GM18858 (cell line): Measurements from ENCODE around the gene CCDC9B.
A peak's percentile ranks its signal among the peaks of the same experiment; 100 is the strongest.

Source experiments
- ATAC-seq: cut with Tn5 transposase; IDR thresholded peaks from one replicate; pipeline ENCODE4 v1.9.1; 2021; ENCODE audit not compliant: unreplicated experiment

The CCDC9B gene

DNA sequence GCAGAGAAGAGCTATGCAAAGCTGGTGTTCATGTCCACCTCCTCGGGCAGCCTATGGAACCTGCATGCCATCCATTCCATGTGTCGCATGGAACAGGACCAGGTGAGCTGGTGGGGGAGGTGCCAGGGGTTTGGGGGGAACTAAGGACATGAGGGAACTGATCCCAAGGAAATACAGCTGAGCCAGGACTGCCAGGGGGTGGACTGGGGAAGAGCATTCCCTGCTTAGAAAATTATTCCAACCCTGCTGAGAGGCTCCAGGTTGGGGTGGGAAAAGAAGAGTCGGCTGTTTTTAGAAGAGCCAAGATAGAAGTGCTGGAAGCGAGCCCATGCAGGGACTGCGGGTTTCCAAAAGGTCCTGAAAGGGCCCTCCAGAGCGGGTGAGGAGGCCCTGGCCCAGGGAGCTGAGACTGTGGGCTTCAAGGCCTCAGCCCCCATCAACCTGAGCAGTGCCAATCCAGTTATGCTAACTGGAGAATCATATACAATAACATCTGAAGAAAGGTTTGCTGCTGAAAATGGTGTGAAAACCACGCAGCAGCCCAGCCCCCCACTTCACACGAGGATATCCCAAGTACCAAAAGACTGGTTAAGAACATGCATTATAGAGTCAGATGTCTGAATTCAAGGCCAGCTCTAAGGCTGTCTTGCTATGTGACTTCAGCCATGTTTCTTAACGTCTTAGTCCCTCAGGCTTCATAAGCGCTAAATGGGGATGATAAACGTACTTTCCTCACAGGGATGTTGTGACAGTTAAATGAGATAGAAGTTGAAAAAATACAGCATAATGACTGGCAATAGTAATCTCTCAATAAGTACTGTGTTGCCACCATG is 25.1 kb upstream of the CCDC9B start:
- ATAC-seq, result no peak

DNA sequence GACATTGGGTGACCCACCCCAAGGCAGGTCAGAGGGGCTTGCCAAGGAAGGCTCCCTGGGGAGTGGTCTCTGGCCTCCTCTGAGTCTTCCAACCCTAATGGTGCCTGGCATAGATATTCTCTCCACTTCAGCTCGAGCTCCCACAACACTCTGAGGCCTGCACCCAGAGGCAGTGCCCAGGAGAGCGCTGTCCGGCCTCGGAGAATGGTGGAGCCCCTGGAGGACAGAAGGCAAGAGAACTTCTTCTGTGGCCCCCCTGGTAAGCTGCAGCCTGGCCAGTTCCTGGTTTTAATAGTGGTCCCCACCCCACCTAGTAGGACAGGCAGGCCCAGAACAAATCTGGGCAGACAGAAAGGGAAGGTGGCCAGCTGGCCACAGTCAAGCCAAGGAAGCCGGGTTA is 24.3 kb upstream of the CCDC9B start:
- ATAC-seq, result no peak

DNA sequence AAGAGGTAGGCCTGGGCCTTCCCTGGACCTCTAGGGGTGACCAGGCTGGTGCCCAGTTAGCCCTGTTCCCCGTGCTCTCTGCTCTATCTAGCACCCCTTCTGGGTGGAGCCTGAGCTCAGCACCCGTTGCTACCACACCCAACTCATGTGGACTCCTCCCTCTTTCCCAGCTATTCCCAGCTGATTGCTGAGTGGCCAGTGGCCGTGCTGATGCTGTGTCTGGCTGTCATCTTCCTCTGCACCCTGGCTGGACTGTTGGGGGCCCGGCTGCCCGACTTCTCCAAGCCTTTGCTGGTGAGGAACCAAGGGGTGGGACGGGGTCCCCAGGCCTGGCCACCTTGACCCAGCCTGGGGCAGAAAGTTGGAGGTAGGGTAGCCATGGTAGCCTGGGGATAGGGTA is 23.5 kb upstream of the CCDC9B start:
- no peak for ATAC-seq

DNA sequence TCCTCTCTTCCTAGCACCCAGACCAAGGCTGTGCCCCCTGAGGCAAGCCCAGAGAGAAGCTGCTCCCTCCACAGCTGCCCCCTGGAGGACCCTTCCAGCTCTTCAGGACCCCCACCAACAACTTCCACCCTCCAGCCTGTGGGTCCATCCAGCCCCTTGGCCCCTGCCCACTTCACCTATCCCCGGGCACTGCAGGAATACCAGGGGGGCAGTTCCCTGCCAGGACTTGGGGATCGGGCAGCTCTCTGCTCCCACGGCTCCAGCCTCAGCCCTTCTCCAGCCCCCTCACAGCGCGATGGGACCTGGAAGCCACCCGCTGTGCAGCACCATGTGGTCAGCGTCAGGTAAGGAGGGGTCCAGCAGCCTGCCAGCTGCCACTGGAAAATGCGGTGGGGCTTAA is 22.9 kb upstream of the CCDC9B start:
- ATAC-seq, result no peak

DNA sequence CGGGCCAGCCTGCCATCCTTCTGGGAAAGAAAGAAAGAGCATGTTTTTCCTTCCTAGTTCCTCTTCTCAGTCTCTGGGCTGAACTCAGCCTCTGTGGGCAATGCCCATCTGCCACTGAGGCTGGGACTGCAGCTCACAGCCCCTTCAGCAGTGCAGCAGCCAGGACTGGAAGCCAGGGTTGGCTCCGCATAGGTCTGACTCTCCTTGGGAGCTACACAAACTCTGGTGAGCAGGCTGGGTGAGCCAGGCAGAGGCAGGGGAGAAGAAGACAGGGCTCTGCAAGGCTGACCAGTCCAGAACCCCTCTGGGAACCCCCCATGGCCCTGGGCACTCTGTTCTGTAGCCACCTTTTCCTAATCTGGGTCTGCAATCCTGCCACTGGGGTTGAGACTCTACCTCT is 20.9 kb upstream of the CCDC9B start:
- no peak for ATAC-seq

DNA sequence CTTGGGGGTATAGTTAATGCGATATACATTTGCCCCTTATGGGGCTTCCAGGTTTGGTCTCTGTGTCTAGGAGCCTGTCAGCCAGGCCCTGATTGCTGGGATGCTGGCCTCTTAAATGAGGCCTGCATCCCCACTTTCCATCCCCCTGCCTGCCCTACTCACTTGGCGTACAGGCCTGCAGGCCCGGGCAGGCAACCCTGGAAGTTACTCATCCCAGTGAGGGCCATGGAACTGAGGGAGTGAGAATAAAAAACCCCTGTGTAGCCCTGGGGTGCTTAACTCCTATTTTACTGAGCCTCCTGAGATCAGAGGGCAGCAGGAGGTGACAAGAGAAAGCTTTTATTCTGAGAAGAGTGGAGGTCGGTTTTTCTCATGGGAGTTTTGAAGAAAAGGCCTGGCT is 19.3 kb upstream of the CCDC9B start:
- no peak for ATAC-seq

DNA sequence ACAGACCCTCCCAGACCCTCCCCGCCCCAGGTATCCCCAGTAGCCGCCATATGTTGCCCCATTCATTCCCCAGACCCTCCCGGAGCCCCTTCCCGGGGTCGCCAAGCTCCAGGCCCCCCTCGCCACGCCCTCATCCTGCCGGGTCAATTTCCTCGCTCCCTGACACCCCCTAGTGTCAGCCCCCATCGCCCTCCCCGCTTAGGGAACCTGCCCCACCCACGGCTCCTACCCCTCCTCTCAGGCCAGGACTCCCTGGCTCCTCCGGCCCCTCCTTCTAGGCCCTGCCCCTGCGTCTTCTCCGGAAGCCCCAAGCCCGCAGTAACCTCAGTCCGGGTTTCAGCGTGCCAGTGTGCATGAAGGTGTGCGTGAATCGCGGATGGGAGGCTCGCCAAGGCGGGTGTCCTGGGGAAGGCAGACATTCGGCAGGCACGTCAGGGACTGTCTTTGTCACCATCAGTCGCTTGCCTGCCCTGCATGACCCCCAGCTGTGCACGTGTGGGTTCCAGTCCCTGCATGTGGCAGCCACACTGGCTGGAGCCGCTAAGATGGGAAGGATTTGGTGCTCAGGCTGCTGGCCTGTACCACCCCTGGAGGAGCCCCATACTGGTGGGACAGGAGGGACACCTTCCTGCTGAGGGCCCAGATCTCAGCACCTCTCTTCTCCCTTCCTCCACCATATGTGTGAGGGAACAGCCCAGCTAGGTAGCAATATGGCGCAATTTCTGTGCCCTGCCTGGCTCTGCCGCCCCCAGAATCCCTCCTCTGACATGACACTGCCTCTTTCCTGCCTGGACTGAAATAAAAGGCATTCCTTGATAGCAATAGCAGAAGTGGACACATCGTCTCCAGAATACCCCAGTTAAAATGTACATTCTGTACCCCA is 18.0 kb upstream of the CCDC9B start:
- ATAC-seq, result no peak

DNA sequence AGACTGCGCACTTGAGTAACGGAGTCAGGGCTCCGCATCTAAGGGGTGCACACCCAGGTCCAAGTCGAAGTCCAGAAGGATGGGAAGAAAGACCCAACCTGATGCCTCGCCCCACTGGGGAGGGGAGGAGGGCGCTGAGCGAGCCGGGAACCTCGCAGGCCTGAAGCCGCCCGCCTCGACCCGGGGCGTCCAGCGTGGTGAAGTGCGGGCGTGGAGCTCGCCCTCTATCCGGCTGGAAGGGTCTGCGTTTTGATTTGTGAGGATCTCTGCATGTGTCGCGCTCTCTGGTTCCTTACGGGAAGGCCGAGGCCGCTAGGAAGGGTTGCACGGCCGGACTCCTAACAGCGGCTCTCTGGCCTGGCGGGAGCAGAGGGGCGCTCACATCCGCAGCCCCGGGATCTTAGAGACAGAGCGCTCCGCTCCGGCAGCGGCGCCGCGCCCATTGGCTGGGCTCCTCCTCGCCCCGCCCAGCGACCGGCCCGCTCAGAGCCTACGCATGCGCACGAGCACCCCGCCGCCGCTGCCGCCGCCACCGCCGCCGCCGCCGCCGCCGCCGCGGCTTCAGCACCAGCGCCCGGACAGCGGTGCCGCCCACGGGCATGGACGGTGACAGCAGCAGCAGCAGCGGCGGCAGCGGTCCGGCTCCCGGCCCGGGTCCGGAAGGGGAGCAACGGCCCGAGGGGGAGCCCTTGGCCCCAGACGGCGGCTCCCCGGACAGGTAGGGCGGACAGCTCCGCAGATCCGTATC is 17.2 kb upstream of the CCDC9B start, which contains the start of gene DISP2:
TSS of gene DISP2 (plus strand) at position 497 of the 748 bp plus-strand sequence. CDS start at position 600, 103 bp downstream.
- ATAC-seq, result peak; percentile 52

DNA sequence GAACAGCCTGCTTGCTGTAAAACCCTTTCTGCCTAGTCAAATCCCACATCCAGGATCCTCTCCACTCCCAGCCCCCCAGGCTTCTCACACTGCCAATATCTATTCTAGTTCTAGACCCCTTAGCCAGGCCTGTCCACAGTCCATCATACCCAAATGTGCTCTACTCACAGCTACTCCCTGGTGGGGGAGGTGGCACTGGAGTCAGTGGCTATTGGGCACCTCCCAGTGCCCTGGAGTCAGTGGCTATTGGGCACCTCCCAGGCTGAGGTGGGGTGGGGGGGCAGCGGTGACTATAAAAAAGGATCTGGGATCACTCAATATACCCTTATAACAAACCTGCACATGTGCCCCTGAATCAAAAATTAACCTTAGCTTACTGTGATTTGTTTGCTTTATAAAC is 16.5 kb upstream of the CCDC9B start:
- no peak for ATAC-seq

DNA sequence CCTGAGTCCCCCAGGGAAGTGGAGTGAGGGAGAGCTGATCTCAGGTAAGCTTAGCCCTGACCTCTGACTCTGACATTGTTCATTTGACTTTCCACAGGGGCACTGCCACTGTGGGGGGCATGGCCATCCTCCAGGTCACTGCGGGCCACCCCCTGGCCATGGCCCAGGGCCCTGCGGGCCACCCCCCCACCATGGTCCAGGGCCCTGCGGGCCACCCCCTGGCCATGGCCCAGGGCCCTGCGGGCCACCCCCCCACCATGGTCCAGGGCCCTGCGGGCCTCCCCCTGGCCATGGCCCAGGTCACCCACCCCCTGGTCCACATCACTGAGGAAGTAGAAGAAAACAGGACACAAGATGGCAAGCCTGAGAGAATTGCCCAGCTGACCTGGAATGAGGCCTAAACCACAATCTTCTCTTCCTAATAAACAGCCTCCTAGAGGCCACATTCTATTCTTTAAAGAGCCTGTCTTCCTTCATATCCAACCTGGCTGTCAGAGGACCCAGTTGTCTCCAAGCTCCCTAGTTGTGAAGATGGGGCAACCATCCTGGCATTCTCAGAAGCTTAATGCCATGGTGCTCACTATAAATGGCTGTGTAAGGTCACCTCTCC is 15.3 kb upstream of the CCDC9B start:
- no peak for ATAC-seq

DNA sequence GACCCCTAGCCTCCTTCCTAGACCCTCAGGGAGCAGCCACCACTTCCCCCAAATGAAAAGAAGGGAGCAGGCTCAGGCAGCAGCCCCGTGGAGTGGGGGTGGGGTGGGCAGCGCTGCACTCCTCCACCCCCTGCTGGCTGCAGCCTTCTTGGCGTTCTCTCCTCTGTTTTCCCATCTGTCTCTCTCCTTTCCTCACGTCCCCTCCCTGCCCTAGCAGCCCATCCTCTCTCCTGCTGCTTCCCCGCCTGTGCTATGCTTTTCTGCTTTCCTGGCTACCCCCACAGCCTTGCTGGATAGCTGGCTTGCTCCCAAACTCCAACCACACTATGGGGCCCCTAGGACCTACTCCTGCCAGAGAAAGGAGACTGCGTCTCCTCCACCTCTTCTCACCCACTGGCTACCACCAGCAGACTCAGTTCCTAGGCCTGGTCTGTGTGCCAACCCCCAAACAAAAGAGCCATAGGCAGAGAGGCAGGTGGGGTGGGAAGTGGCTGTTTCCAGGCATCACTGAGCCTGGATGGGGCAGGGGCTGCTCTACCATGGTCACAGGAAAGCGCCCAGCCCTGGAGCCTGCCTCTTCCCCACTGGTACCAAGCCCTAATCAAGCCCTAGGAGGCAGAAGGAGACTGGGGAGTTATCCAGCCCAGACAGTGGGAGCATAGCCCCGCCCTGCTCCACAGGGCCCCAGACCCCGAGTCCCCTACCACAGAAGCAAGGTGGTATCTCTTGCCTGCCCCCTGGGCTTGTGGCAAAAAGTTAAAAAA is 13.9 kb upstream of the CCDC9B start:
- no peak for ATAC-seq

DNA sequence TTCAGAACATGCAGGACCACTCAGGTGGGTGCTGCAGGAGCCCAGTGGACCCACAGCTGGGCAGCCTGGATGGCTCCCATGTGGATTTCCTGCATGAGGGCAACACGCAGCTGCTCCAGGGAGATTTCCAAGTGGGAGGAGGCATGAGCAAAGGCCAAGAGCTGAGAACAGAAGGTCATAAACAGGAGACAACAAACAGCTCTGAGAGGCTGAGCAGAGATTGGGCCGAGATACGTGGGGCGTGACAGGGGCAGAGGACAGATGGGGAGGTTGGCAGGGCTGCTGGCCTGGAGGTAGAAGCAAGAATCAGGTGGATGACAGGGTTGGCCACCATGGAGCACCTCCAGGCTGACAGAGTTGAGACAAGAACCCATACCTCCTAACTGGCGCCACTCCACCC is 13.0 kb upstream of the CCDC9B start:
- no peak for ATAC-seq

DNA sequence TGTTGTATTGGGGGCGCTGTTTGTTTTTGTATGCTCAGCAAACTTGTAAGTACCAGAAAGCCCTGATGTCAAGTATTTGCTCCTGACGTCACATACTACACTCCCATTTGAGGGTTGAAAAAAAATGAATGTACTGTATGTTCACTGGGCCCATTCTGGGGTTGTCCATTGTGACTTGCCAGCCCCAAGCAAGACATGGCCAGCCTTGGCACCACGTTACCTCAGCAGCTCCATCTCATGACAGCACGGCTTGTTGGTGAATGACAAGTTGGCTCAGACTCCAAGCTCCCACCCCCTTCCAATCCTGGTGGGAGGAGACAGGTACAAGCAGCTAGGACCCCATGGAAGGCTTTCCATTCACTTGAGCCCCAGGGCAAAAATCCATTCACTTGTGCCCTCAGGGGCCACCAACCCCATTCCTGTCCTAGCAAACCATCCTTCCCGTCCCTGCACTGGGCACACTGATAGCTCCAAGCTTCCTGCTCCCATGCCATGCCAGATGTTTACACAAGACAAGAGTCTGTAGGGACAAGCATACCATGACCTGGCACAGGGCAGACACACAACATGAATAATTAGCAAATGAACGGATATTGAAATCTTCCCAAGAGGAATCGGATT is 11.7 kb upstream of the CCDC9B start:
- ATAC-seq, result no peak

DNA sequence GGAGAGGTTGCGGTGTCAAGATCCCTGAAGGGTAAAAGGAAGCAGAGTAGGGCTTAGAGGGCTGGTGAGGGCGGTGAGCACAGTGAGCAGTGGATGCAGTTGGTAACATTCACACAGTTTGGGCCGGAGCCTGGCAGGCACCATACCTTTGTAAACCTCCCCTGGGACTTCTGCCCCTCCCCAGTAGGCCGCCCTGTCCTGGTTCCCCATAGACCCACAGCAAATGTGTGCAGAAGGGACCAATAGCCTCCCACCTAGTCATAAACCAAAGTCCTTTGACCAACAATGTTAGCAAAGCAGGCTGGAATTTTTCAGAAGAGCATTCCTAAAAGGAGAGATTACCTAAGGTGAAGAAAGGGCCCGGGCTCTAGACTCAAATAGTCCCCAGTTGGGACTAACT is 8.4 kb upstream of the CCDC9B start:
- ATAC-seq, result no peak

DNA sequence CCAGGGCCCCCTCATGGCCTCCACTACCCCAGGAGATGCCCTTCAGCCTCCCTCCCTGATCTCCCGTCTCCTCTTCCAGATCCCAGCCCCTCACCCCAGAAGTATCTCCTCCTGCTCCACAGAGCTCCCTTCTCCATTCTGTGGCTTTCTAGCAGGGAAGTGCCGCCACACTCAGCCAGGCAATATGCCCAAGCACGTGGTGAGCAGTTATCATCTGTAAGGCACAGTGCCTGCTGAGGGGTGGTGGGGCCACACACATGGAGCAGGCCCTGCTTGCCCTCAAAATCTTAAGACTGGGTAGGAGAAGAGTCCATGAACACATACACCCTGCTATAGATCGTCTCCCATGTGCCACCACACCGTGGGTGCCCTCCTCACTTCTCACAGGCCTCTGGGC is 7.7 kb upstream of the CCDC9B start:
- ATAC-seq, result no peak

DNA sequence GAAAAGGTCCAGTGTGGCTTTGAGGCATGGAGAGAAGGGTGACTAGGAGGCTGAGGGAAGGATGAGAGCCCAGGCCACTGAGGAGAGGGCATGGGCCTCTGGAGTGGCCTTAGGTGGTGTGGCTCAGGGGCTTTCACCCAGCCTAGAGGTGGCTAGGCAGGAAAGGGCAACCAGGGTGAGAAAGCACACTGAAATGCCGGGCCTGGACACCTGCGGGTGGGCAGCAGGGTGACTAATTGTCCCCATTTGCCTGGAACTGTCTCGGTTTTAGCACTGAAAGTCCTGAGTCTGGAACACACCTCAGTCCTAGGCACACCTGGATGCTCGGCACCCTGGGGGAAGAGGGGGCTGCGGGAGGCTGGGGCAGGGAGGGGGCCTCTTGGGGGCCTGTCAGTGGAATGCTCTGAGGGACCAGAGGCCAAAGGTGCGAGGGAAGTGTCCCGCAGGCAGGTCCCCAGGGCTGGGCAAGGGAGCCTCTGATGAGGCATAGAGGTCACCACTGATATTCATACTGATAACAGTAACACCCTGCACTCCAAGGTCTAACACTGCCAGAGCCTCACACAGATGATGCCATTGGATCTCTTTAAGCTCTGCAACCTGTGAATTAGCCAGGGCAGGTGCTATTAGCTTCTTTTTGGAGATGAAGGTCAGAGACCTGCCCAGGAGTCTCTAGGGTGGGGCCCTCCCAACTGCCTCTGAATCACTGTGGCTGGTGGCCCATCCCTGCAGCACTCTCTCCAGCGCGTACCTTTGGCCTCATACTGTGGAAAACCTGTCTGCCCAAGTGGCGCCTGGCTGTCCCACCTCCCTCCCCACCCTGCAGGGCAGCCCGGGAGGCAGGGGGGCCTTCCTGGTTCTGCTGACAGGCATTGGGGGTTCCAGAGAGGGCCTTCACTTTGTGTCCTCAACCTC is 7.1 kb upstream of the CCDC9B start:
- ATAC-seq, result no peak

DNA sequence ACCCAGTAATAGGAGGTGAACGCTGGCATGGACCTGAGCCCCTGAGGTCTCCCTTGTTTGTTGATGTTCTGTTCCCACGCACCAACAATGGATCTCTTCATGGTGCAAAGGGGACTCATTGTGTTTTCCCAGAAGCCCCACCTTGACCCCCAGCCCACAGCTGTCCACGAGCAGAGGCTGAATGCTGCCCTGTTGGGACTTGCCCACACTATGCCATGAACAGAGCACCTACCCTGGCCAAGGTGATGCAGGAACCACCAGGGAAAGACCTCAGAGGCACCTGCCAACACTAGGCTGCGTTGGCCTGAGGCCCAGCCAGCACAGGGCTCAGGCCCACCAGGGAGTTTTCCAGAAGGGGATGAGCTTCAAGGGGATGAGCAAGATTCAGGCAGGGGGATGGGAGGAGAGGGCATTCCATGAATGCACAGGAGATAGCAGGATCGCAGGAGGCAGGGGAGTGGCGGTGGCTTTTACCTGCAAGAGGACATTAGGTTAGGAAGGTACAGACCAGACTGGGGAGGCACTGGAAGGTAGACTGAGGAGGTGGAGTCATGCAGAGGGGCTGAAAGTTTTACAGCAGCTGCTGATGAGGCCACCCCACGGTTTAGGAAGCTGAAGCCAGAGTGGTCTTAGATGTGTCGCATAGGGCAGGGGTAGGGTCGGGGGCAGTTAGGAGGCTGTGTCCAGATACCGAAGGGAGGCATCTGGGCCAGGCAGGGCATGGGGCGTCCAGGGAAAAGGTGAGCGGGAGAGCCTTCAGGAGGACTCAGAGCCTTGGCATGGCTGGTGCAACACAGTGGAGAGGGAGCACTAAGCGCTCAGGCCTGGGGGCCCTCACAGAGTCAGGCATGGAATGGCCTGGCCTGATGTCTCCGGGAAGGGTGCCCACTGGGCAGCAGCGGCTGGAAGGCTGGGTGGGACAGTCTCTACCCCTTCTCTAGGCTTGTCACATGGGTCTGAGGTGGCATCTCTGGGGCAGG is 6.1 kb upstream of the CCDC9B start:
- no peak for ATAC-seq
